Measurements from ENCODE around the gene CDH23.

DNA sequence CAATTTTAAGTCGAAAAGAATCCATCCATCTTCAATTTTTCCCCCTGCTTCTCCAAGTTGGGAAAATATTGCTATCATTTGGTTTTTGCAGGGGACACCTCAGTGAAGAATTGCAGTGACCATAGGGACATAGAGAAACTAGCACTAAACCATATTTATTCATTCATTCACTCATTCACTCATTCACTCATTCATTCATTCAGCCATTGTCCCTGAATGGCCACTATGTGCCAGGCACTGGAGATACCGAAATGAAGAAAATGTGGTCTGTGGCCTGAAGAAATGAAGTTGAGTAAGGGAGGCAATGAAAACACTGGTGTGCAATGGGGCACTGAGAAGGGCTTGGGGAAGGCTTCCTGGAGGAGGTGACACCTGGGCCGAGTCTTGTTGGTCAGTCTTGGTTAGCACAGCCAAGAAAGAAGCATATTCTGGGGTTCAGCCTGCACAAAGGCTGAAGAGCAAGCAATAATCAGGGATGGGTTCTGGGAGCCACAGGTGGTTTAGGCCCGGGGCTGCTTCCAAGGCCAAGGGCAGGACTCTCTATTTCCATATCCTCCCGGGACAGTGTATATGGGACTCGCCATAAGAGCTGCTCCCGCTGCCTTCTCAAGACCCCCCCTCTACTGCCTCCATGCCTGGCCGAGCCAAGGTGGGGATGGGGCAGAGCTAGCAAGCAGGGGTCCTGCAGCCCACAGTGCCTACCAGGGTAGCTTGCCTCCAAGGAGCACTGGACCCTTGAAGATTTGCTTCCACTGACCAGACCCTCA is 348.4 kb downstream of the CDH23 start:
- TF ChIP-seq, protein P1, sequence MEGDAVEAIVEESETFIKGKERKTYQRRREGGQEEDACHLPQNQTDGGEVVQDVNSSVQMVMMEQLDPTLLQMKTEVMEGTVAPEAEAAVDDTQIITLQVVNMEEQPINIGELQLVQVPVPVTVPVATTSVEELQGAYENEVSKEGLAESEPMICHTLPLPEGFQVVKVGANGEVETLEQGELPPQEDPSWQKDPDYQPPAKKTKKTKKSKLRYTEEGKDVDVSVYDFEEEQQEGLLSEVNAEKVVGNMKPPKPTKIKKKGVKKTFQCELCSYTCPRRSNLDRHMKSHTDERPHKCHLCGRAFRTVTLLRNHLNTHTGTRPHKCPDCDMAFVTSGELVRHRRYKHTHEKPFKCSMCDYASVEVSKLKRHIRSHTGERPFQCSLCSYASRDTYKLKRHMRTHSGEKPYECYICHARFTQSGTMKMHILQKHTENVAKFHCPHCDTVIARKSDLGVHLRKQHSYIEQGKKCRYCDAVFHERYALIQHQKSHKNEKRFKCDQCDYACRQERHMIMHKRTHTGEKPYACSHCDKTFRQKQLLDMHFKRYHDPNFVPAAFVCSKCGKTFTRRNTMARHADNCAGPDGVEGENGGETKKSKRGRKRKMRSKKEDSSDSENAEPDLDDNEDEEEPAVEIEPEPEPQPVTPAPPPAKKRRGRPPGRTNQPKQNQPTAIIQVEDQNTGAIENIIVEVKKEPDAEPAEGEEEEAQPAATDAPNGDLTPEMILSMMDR (IDR thresholded peaks at IDR 0.05 in 8 of 11, conservative IDR thresholded peaks at IDR 0.05 in 3 of 11), result no peak
- no peak for TF ChIP-seq POLR2A (IDR thresholded peaks at IDR 0.05)
- TF ChIP-seq POLR2AphosphoS5 (IDR thresholded peaks at IDR 0.05), result peak; percentile 37 to 76 (median 42)
